B cell (primary cell): Measurements from ENCODE around the gene SMIM5.

Experiments
- EZH2 ChIP-seq: IDR thresholded peaks from 2 replicates; pipeline ENCODE4 v1.6.1; 2012; ENCODE audit warnings: borderline replicate concordance, low read depth, mild to moderate bottlenecking, moderate library complexity, low read length; ENCODE audit not compliant: insufficient read depth, poor library complexity, severe bottlenecking
- TF ChIP-seq, protein P1 (sequence below): fragments of 200-600 bp; IDR thresholded peaks from one replicate; pipeline ENCODE4 v1.8.0; 2022; ENCODE audit warnings: antibody characterized with exemption, mild to moderate bottlenecking

DNA sequence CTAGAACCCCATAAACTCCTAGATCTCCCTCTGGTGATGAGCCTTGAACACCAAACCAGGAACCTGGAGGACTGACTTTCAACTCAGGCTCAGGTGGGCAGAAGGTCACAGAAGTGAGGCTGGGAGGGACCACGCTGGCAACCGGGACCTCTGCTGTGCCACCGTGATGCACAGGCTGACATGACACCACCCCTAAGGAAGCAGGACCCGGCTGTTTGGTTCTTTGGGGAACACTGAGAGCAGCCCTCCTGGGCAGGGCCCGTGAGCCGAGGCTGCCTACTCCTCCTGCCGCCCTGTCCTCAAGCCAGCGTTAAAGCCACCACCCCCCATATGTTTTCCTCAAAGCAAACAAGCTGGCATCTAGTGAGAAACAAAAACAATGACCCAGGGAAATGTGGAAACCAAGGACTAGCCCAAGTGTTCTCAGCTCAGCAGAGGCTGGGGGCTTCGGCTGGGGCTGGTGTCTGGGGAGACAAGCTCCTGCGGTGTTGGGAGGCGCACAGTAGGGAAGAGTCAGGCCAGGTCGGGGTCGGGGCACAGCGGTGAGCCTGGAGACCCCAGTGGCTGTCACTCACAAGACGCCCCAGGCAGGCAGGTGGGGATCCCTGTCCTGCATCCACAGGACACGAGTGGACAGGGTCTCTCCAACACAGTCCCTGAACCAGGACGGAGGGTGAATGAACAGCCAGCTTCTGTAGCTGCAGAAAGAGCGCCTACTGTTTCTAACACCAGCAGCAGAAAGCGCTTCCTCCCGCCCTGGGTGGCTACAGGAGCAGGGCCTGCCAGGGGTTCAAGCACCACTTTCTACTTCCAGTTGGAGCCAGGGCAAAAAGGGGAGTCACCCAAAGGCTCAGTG, 1.7 kb downstream of the SMIM5 start:
- TF ChIP-seq, protein P1, sequence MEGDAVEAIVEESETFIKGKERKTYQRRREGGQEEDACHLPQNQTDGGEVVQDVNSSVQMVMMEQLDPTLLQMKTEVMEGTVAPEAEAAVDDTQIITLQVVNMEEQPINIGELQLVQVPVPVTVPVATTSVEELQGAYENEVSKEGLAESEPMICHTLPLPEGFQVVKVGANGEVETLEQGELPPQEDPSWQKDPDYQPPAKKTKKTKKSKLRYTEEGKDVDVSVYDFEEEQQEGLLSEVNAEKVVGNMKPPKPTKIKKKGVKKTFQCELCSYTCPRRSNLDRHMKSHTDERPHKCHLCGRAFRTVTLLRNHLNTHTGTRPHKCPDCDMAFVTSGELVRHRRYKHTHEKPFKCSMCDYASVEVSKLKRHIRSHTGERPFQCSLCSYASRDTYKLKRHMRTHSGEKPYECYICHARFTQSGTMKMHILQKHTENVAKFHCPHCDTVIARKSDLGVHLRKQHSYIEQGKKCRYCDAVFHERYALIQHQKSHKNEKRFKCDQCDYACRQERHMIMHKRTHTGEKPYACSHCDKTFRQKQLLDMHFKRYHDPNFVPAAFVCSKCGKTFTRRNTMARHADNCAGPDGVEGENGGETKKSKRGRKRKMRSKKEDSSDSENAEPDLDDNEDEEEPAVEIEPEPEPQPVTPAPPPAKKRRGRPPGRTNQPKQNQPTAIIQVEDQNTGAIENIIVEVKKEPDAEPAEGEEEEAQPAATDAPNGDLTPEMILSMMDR, result no peak
- TF ChIP-seq EZH2, result no peak
